ENCODE measurements around the gene IGFL3. TPM values are rescaled to one million over a fixed set of nuclear protein-coding genes. Genes with fewer than 3 reads are reported as not detected.

Gene IGFL3
- polyA plus RNA-seq, 1 donor from 2014 or later, result not detected

- Histone ChIP-seq H3K4me3 (ENCODE audit: low read length) (no peak overlapping the region), H2AFZ (ENCODE audit: low read depth, low read length) (no peak overlapping the region), H3K27ac (ENCODE audit: low read length) (peak overlapping the region; percentile 61), H4K20me1 (ENCODE audit: insufficient read depth) (no peaks in the 10 kb centered on the region), H3K4me2 (ENCODE audit: low read length) (no peak overlapping the region), H3K9ac (ENCODE audit: low read length) (no peak overlapping the region), H3F3A (ENCODE audit: insufficient read depth, low read length, poor library complexity, severe bottlenecking) (no peaks in the 10 kb centered on the region), H3K36me3 (ENCODE audit: insufficient read depth, low read length) (no peaks in the 10 kb centered on the region), H3K9me2 (ENCODE audit: insufficient read depth, low read length) (no peaks in the 10 kb centered on the region), H3K79me2 (replicated peaks; ENCODE audit: insufficient read depth, low read length) (no peaks in the 10 kb centered on the region), H3K27me3 (ENCODE audit: insufficient read depth, low read depth, low read length) (no peaks in the 10 kb centered on the region), H3K9me3 (ENCODE audit: low read length) (no peaks in the 10 kb centered on the region)
- TF ChIP-seq RAD21 (conservative IDR thresholded peaks at IDR 0.05) (no peak), MXI1 (conservative IDR thresholded peaks at IDR 0.05; ENCODE audit: poor library complexity, severe bottlenecking) (no peak), EZH2 (IDR thresholded peaks at IDR 0.05; ENCODE audit: borderline replicate concordance, insufficient read depth, low read length, poor library complexity, severe bottlenecking) (no peak), POLR2AphosphoS5 (IDR thresholded peaks at IDR 0.05) (no peak), EP300 (conservative IDR thresholded peaks at IDR 0.05; ENCODE audit: poor library complexity, severe bottlenecking) (no peak), SMC3 (conservative IDR thresholded peaks at IDR 0.05; ENCODE audit: poor library complexity) (no peak), TAF1 (IDR thresholded peaks at IDR 0.05; ENCODE audit: low read depth) (no peak)
- TF ChIP-seq, protein P1, sequence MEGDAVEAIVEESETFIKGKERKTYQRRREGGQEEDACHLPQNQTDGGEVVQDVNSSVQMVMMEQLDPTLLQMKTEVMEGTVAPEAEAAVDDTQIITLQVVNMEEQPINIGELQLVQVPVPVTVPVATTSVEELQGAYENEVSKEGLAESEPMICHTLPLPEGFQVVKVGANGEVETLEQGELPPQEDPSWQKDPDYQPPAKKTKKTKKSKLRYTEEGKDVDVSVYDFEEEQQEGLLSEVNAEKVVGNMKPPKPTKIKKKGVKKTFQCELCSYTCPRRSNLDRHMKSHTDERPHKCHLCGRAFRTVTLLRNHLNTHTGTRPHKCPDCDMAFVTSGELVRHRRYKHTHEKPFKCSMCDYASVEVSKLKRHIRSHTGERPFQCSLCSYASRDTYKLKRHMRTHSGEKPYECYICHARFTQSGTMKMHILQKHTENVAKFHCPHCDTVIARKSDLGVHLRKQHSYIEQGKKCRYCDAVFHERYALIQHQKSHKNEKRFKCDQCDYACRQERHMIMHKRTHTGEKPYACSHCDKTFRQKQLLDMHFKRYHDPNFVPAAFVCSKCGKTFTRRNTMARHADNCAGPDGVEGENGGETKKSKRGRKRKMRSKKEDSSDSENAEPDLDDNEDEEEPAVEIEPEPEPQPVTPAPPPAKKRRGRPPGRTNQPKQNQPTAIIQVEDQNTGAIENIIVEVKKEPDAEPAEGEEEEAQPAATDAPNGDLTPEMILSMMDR (IDR thresholded peaks at IDR 0.05; ENCODE audit: poor library complexity, severe bottlenecking), result no peak
- TF ChIP-seq, protein P2, sequence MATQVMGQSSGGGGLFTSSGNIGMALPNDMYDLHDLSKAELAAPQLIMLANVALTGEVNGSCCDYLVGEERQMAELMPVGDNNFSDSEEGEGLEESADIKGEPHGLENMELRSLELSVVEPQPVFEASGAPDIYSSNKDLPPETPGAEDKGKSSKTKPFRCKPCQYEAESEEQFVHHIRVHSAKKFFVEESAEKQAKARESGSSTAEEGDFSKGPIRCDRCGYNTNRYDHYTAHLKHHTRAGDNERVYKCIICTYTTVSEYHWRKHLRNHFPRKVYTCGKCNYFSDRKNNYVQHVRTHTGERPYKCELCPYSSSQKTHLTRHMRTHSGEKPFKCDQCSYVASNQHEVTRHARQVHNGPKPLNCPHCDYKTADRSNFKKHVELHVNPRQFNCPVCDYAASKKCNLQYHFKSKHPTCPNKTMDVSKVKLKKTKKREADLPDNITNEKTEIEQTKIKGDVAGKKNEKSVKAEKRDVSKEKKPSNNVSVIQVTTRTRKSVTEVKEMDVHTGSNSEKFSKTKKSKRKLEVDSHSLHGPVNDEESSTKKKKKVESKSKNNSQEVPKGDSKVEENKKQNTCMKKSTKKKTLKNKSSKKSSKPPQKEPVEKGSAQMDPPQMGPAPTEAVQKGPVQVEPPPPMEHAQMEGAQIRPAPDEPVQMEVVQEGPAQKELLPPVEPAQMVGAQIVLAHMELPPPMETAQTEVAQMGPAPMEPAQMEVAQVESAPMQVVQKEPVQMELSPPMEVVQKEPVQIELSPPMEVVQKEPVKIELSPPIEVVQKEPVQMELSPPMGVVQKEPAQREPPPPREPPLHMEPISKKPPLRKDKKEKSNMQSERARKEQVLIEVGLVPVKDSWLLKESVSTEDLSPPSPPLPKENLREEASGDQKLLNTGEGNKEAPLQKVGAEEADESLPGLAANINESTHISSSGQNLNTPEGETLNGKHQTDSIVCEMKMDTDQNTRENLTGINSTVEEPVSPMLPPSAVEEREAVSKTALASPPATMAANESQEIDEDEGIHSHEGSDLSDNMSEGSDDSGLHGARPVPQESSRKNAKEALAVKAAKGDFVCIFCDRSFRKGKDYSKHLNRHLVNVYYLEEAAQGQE (IDR thresholded peaks at IDR 0.05; ENCODE audit: borderline replicate concordance), result no peak
Measured at GRCh38 chr19:46142294-46142693, 17.8 kb upstream of the IGFL3 start.

- H3K9me2 ChIP-seq (ENCODE audit: insufficient read depth, low read length), result no peaks in the 10 kb centered on the region
- H3K27me3 ChIP-seq (ENCODE audit: insufficient read depth, low read depth, low read length), result no peaks in the 10 kb centered on the region
- no peak overlapping the region for H3K9ac ChIP-seq (ENCODE audit: low read length)
- H3K4me2 ChIP-seq (ENCODE audit: low read length), result no peak overlapping the region
- TF ChIP-seq RAD21 (conservative IDR thresholded peaks at IDR 0.05) (no peak), EZH2 (IDR thresholded peaks at IDR 0.05; ENCODE audit: borderline replicate concordance, insufficient read depth, low read length, poor library complexity, severe bottlenecking) (no peak), SMC3 (conservative IDR thresholded peaks at IDR 0.05; ENCODE audit: poor library complexity) (no peak), EP300 (conservative IDR thresholded peaks at IDR 0.05; ENCODE audit: poor library complexity, severe bottlenecking) (no peak), TAF1 (IDR thresholded peaks at IDR 0.05; ENCODE audit: low read depth) (no peak), MXI1 (conservative IDR thresholded peaks at IDR 0.05; ENCODE audit: poor library complexity, severe bottlenecking) (no peak)
- TF ChIP-seq, protein P2 (IDR thresholded peaks at IDR 0.05; ENCODE audit: borderline replicate concordance), result no peak
- TF ChIP-seq, protein P1 (IDR thresholded peaks at IDR 0.05; ENCODE audit: poor library complexity, severe bottlenecking), result no peak
- H3K4me3 ChIP-seq (ENCODE audit: low read length), result no peak overlapping the region
- H4K20me1 ChIP-seq (ENCODE audit: insufficient read depth), result no peaks in the 10 kb centered on the region
- H3K9me3 ChIP-seq (ENCODE audit: low read length), result no peaks in the 10 kb centered on the region
- no peaks in the 10 kb centered on the region for H3K36me3 ChIP-seq (ENCODE audit: insufficient read depth, low read length)
- no peaks in the 10 kb centered on the region for H3F3A ChIP-seq (ENCODE audit: insufficient read depth, low read length, poor library complexity, severe bottlenecking)
- no peaks in the 10 kb centered on the region for H3K79me2 ChIP-seq (replicated peaks; ENCODE audit: insufficient read depth, low read length)
- H2AFZ ChIP-seq (ENCODE audit: low read depth, low read length), result no peak overlapping the region
- H3K27ac ChIP-seq (ENCODE audit: low read length), result no peak overlapping the region
Measured at GRCh38 chr19:46141421-46141820, 16.9 kb upstream of the IGFL3 start.
